ENCODE results near the gene AIRE. TPM values are rescaled to one million over a fixed set of nuclear protein-coding genes. Genes with fewer than 3 reads are reported as not detected.
"Not testable (repeated sequence)": the region's sequence is repeated elsewhere in the genome, so short reads cannot be mapped to it uniquely, and the experiment has no call there.

Gene AIRE
- total RNA-seq, 1 experiment from 2014 or later, result not detected

DNA sequence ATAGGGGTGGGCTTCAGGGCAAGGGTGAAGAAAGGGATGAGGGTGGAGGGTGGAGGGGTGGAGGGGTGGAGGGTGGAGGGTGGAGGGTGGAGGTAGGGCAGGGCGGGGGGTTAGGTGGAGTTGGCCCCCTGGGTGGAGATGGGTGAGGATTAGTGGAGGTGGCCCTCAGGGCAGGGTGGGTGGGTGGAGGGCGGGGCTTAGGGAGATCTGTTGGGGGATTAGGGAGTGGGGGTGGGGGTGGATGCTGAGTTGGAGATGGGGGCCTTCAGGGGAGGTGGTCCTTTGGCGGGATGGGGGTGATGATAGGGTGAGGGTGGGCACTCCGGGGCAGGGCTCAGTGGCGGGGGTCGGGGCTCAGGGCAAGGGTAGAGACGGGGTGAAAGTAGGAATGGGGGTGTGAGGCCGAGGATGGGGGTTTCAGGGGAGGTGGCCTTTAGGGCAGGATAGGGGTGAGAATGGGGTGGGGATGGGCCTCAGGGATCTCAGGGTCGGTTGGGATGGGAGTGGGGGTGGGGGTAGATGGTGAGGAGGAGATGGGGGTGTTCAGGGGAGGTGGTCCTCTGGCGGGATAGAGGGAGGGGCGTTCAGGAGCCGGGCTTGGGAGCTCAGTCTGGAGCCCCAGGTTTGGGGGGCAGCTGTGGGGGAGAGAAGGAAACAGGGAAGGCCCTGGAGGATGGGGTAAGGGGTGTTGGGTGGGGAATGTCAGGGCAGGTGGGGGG lies 23.2 kb upstream of the AIRE start:
- Histone ChIP-seq H3K4me3 (no peak overlapping the region), H3K36me3 (no peaks in the 10 kb centered on the region), H3K9me3 (no peaks in the 10 kb centered on the region), H3K27me3 (no peaks in the 10 kb centered on the region)
- no peak for DNase-seq

DNA sequence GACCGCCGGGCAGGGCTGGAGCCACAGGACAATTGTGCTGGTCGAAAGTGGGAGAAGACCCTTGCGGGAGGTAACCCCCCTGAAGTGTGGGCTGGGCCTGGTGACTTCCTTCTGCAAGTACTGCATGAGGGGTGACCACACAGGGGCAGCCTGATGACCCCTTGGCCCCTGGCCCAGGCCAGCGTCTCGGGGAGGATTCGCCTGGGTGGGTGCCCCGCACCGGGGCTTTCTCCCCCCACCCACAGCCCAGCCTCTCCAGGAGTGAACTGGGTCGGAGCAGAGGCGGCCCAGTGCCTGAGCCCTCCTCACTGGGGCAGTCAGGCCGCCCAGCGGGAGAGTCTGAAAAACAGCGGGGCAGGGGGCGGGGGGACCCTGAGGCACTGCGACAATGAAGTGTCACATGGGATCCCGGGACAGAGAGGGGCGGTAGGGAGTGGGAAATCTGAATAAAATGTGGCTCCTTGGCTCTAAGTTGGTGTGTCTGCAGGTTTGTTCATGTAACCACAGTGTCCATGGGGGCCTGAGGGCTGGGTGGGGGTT lies 22.4 kb upstream of the AIRE start:
- DNase-seq, result no peak
- no peak overlapping the region for H3K4me3 ChIP-seq
- no peaks in the 10 kb centered on the region for H3K9me3 ChIP-seq
- H3K36me3 ChIP-seq, result no peaks in the 10 kb centered on the region
- H3K27me3 ChIP-seq, result no peaks in the 10 kb centered on the region

DNA sequence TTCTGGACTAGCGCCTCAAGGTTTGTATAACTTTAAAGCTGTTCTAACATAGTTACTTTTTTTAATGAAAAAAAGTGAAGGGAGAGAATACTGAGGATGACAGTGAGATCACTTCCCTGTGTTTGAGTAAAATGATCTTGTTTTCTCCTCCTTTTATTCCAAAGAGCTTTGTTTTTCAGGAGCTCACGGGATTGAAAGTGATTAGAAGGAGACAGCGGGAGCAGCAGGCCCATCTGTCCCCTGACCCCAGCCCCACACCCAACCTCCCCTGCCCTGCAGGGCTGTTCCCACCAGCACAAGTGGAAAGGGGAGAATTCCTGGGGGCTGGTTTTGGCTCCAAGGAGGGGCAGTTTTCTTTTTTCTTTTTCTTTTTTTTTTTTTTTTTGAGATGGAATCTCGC lies 21.9 kb upstream of the AIRE start:
- H3K9me3 ChIP-seq, result no peaks in the 10 kb centered on the region
- no peak for DNase-seq
- no peaks in the 10 kb centered on the region for H3K27me3 ChIP-seq
- no peak overlapping the region for H3K4me3 ChIP-seq
- H3K36me3 ChIP-seq, result no peaks in the 10 kb centered on the region

DNA sequence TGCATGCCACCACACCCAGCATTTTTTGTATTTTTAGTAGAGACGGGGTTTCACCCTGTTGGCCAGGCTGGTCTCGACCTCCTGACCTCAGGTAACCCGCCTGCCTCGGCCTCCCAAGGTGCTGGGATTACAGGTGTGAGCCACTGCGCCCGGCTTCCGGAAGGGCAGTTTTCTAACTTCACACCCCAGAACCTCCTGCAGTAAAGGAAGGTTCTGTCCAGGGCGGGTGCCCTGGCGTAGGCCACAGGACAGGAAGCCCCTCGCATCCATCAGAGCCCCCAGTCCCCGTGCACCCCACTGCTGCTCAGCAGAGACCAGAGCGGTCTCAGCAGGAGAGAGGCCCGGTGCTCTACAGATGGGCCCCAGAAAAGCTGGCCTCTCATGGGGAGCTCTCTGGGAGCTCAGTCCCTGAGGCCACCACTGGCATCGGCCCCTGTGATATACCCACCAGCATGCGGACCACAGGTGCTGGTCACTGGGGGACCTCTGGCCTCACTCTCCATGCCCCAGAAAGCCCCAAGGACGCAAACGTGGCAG lies 19.9 kb upstream of the AIRE start:
- Histone ChIP-seq H3K36me3 (no peaks in the 10 kb centered on the region), H3K27me3 (no peaks in the 10 kb centered on the region), H3K9me3 (no peaks in the 10 kb centered on the region), H3K4me3 (no peak overlapping the region)
- no peak for DNase-seq

DNA sequence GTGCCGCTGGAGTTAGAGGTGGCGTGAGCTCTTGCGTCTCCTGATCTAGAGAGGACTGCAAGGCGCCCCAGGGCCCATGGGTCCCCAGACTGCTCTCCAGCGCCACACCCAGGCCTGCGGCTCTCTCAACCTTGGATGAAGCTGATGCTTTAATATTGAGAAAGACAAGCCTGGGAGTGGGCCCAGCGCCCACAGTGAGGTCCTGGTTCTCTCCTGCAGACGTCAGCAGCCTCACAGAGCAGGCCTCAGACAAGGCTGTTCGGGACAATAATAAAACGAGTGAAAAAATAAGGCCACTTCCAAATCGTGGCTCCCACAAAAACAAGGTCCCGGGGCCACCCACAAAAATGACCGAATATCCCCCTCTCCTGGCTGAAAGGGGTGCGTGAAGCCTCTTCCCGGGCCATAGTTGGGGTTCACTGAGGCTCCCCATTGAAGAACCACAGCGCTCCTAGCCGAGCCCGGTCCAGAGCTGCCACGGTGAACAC lies 18.0 kb upstream of the AIRE start:
- DNase-seq, result no peak
- no peaks in the 10 kb centered on the region for H3K9me3 ChIP-seq
- no peak overlapping the region for H3K4me3 ChIP-seq
- no peaks in the 10 kb centered on the region for H3K27me3 ChIP-seq
- H3K36me3 ChIP-seq, result no peaks in the 10 kb centered on the region

DNA sequence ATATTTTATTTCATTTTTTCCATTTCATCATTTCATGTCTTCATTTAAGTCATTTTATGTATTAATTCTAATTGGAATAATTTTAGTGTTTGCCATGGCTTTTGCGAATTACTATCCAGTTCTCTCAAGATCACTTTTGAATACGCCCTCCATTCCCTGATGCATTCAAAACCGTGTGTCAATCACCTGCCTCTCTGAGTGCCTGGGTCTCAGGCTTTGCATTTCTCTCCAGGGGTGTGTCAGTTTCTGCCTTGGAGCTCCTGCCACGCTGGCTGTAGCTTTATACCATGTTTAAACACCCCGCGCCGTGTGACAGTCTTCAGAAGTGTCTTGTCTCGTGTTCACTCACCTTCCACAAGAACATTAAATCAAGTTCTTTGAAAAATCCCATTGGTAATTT lies 16.6 kb upstream of the AIRE start:
- Histone ChIP-seq H3K27me3 (no peaks in the 10 kb centered on the region), H3K36me3 (no peaks in the 10 kb centered on the region), H3K4me3 (no peak overlapping the region), H3K9me3 (no peaks in the 10 kb centered on the region)
- DNase-seq, result no peak

DNA sequence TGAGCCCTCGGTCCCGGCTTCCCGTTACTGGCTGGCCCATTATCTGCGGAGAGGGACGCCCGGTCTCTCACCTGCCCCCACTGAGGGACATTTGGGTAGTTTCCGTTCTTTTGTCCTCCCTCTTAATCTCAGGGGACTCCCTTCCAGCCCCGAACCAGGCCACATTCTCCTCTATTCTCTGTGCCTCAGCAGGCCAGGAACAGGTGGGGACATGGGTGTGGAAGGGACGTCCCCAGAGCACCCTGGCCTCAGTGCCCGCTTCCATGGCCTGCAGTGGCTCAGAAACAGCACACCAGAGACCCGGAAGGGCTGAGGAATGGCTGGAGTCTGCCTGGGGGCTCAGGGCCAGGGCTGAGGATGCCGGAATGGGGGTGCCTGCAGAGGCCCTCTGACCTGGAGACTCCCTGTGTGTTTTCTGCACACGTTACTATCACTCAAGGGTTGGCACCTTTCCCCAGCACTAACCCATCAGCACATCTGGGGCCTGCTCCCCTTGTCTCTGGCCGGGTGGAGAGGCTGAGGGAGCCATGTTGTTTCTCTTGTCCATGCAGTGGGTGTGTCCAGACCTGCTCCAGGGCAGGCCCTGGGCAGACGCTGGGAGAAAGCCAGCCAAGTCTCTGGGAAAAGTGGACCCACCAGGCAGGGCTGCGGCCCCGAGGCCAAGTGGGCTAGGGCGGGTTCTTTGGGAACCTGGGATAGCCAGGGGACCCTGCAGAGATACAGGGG lies 14.0 kb upstream of the AIRE start:
- peaks cover 2% of the 10 kb centered on the region; the same call in 1 of the 2 replicates for H3K9me3 ChIP-seq
- DNase-seq, result no peak
- no peak overlapping the region for H3K4me3 ChIP-seq
- H3K36me3 ChIP-seq, result no peaks in the 10 kb centered on the region
- H3K27me3 ChIP-seq, result 0 out of 2 replicates have a peak, but pooled peaks cover 7% of the 10 kb centered on the region

DNA sequence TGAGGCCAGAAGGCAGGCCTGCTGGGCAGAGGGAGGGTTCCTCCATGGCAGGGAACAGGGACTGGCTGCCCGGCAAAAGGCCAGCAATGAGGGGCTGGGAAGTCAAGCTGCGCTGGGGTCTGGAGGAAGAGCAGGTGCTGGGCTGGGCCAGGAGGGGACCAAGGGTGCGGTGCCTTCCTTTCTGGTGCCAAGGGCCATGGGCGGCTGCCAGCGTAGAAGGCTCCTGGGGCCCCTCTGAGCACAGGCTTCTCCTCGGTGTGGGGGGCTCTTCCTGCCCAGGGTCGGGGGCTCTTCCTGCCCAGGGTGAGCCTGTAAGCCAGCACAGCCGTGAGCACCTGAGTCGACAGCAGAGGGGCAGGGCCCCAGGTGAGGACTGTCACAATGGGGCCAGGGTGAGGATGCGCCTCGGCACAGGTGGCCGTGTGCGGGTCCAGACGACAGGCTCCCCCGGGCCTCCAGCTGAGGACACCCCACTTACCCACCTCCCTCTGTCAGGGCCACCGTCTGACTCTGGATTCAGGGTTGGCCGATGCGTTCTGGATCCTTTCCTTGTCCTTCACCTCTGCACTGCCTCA lies 13.3 kb upstream of the AIRE start:
- no peak for DNase-seq
- H3K36me3 ChIP-seq, result no peaks in the 10 kb centered on the region
- no peak overlapping the region for H3K4me3 ChIP-seq
- H3K27me3 ChIP-seq, result 0 out of 2 replicates have a peak, but pooled peaks cover 9% of the 10 kb centered on the region
- H3K9me3 ChIP-seq, result peaks cover 2% of the 10 kb centered on the region; the same call in 1 of the 2 replicates

DNA sequence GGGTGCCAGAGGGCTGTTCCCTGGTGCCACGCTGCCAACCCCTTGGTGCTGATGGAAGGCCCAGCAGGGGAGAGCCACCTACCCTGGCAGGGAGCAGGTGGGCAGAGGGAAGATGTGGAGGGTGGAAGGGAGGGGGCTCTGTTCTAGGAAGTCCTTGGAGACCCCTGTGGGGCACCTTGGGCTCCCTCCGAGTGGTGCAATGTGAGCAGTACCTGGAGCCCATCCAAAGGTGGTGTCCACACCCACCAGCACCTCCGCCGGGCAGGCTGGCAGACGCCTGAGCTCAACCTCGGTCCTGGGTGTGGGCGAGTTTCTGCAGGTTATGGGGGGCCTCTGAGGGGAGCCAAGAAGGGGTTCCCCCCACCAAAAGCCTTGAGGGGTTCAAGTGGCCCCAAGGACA lies 12.6 kb upstream of the AIRE start:
- Histone ChIP-seq H3K27me3 (peaks cover 9% of the 10 kb centered on the region; the same call in 1 of the 2 replicates), H3K9me3 (peaks cover 2% of the 10 kb centered on the region; the same call in 1 of the 2 replicates), H3K36me3 (no peaks in the 10 kb centered on the region), H3K4me3 (no peak overlapping the region)
- DNase-seq, result no peak

DNA sequence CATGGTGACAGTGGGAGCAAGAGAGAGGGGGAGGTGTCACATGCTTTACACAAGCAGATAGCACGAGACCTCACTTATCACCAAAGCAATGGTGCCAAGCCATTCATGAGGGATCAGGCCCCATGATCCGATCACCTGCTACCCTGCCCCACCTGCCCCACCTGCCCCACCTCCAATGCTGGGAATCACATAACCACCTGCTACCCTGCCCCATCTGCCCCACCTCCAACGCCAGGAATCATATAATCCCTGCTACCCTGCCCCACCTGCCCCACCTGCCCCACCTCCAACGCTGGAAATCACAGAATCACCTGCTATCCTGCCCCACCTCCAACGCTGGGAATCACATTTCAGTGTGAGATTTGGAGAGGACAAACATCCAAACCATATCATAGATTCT lies 10.6 kb upstream of the AIRE start:
- H3K27me3 ChIP-seq, result peaks cover 9% of the 10 kb centered on the region; the same call in 1 of the 2 replicates
- H3K9me3 ChIP-seq, result peaks cover 2% of the 10 kb centered on the region; the same call in 1 of the 2 replicates
- no peaks in the 10 kb centered on the region for H3K36me3 ChIP-seq
- DNase-seq, result no peak
- H3K4me3 ChIP-seq, result no peak overlapping the region

DNA sequence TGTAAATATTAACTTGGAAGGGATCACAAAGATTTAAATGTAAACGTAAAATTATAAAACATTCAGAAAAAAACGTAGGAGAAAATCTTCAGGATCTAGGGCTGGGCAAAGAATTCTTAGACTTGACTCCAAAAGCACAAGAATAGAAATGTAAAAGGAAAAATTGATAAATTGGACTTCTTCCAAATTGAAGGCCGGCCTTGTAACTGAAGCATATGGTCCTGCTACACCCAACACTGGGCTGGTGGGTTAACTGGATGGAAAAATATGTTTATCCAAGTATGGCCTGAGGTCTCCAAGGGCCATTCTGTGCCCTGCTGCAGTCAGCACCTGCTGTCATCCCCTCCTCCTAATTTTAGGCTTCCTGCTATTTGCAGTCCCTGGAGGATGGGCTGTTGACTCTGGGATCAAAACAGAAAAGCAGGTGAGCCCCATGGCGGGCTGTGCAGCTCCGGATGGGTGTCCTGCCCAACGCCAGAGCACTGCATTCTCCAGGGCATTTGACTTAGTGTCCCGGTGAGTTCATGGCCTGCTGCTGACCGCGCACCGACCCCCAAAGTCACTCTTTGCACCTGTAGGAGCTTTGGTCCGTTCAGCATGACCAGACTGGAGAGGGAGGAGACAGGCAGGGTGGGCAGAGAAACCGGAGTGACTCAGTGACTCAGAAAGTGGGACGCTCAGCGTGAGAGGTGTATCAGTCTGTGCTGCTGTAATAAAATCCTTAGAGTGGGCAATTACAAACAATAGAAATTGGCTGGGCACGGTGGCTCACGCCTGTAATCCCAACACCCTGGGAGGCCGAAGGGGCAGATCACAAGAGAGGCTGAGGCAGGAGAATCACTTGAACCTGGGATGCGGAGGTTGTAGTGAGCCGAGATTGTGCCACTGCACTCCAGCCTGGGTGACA lies 6.1 kb upstream of the AIRE start:
- H3K27me3 ChIP-seq, result peaks cover 4% of the 10 kb centered on the region; the same call in 1 of the 2 replicates
- H3K4me3 ChIP-seq, result no peak overlapping the region
- DNase-seq, result no peak
- H3K9me3 ChIP-seq, result peaks cover 2% of the 10 kb centered on the region; the same call in 1 of the 2 replicates
- no peaks in the 10 kb centered on the region for H3K36me3 ChIP-seq

DNA sequence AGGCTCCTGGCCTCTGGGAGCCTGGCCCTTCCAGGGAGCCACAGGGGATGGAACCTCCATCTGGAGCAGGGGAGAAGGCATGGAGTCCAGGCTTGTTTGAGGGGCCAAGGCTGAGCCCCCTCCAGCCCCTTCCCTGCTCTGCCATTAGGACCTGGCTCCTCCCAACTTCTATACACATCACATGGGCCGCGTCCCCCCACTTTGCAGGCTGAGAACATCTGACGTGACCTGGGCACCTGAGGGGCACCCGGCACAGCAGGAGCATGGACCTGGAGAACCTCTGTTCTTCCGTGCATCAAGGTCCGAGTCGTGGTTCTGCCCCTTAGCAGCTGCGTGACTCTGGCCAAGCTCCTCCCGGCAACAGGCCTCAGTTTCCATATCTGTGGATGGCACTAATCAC lies 3.9 kb upstream of the AIRE start:
- DNase-seq, result no peak
- peaks cover 1% of the 10 kb centered on the region; the same call in 1 of the 2 replicates for H3K27me3 ChIP-seq
- no peaks in the 10 kb centered on the region for H3K36me3 ChIP-seq
- H3K4me3 ChIP-seq, result no peak overlapping the region
- no peaks in the 10 kb centered on the region for H3K9me3 ChIP-seq

DNA sequence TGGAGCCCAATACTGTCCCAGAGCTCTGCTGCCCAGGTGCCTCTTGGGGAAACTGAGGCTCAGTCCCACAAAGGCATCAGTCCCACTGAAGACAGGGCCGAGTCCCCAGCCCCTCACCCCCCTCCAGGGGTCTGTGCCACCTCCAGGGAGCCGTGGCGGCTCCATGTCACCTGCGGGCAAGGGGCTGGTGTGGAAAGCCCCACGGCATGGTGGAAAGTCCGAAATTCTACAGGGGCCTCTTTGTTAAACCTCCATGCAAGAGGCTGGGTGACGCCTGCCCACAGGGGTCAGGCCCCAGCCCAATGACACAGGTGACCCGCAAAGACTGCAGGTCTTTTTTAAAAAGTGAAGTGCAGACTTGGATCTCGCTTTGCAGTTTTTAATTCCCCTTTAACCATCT lies 3.3 kb upstream of the AIRE start:
- H3K36me3 ChIP-seq, result no peaks in the 10 kb centered on the region
- no peak for DNase-seq
- H3K4me3 ChIP-seq, result no peak overlapping the region
- no peaks in the 10 kb centered on the region; the same call in 1 of the 2 replicates for H3K27me3 ChIP-seq
- H3K9me3 ChIP-seq, result no peaks in the 10 kb centered on the region

DNA sequence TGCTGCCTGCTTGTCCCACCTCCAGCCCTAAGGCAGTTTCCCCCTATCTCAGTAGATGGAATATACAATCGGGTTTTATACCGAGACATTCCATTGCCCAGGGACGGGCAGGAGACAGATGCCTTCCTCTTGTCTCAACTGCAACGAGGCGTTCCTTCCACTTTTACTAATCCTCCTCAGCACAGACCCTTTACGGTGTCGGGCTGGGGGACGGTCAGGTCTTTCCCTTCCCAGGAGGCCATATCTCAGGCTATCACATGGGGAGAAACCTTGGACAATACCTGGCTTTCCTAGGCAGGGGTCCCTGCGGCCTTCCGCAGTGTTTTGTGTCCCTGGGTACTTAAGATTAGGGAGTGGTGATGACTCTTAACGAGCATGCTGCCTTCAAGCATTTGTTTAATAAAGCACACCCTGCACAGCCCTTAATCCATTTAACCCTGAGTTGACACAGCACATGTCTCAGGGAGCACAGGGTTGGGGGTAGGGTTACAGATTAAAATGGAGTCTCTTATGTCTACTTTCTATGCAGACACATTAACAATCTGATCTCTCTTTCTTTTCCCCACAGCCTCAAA lies 2.4 kb upstream of the AIRE start:
- not testable (repeated sequence) for DNase-seq, H3K36me3 ChIP-seq, H3K9me3 ChIP-seq, H3K27me3 ChIP-seq, H3K4me3 ChIP-seq

DNA sequence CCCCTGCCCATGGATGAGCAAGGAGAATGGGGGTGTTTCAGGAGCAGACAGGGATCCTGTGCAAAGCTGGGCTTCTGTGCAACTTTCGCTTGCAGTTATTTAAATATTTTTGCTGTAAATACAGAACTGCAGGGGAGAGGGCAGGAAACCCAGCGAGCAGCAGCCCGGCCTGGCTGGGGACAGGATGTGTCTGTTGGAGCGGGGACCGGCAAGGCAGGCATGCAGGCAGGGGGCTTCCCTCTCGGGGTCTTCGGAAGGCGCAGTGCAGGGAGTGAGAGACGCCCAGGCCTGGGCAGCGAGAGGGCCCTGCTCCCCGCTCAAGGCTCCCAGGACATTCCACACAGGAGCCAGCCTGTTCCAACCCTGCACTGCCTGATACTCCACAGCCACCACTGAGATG lies 1.7 kb upstream of the AIRE start:
- no peak for DNase-seq
- H3K4me3 ChIP-seq, result no peak overlapping the region
- H3K36me3 ChIP-seq, result no peaks in the 10 kb centered on the region
- no peaks in the 10 kb centered on the region; the same call in 1 of the 2 replicates for H3K27me3 ChIP-seq
- H3K9me3 ChIP-seq, result no peaks in the 10 kb centered on the region
